ENCODE data around the gene APBA2. TPM values are rescaled to one million over a fixed set of nuclear protein-coding genes. Genes with fewer than 3 reads are reported as not detected.

APBA2 gene
- total and polyA plus RNA-seq, 2 of the 4 experiments (the other 2 are of a cell fraction): 21.7 to 33.0 TPM

DNA sequence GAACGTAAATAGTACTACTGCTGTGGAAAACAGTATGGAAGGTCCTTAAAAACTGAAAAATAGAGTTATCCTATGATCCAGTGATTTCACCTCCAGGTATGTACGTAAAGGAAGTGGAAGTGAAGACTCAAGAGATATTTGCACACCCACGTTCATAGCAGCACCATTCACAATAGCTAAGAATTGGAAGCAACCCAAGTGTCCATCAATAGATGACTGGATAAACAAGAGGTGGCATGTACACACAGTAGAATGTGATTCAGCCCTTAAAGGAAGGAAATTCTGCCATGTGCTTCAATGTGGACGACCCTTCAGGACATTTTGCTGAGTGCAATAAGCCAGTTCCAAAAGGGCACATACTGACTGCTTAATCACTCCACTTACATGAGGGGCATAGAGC lies 188.3 kb downstream of the APBA2 start:
- no peak for TF ChIP-seq BHLHE40 (IDR thresholded peaks at IDR 0.05; ENCODE audit: low read depth, low read length)
- TF ChIP-seq SMC3 (IDR thresholded peaks at IDR 0.05; ENCODE audit: low read depth, low read length): no peak
- TF ChIP-seq RCOR1 (IDR thresholded peaks at IDR 0.05; ENCODE audit: insufficient replicate concordance, low read length): no peak
- TF ChIP-seq, protein P1, sequence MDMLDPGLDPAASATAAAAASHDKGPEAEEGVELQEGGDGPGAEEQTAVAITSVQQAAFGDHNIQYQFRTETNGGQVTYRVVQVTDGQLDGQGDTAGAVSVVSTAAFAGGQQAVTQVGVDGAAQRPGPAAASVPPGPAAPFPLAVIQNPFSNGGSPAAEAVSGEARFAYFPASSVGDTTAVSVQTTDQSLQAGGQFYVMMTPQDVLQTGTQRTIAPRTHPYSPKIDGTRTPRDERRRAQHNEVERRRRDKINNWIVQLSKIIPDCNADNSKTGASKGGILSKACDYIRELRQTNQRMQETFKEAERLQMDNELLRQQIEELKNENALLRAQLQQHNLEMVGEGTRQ (IDR thresholded peaks at IDR 0.05; ENCODE audit: low read depth, low read length): no peak
- in situ Hi-C loops (cut with MboI; ENCODE audit: low sequenced_read_pairs): no loop called here
- Histone ChIP-seq H2AK9ac (replicated peaks; ENCODE audit: low read depth, low read length, poor library complexity) (no peak overlapping the region), H4K5ac (ENCODE audit: low read depth, low read length) (no peak overlapping the region), H4K20me1 (ENCODE audit: insufficient read depth, low read length) (no peaks in the 10 kb centered on the region), H3K18ac (ENCODE audit: low read depth, low read length) (no peak overlapping the region), H3K9ac (ENCODE audit: low read depth, low read length) (no peak overlapping the region), H3K14ac (replicated peaks; ENCODE audit: low read depth, low read length) (no peak overlapping the region), H2BK15ac (ENCODE audit: low read depth, low read length) (no peak overlapping the region), H3K4me3 (ENCODE audit: insufficient read depth, low read depth, low read length) (no peak overlapping the region), H3K4me2 (ENCODE audit: low read depth, low read length) (no peak overlapping the region), H3K27ac (ENCODE audit: insufficient read depth, low read length) (no peak overlapping the region), H3K27me3 (ENCODE audit: control insufficient read depth, insufficient read depth, low read length) (no peaks in the 10 kb centered on the region), H2BK120ac (ENCODE audit: low read depth, low read length) (no peak overlapping the region), H2BK5ac (ENCODE audit: low read depth, low read length, poor library complexity, severe bottlenecking) (no peak overlapping the region), H2BK20ac (ENCODE audit: low read depth, low read length) (no peak overlapping the region), H3K79me1 (ENCODE audit: low read depth in 1 of 2, low read length in 2 of 2) (peaks cover 8 to 10% of the 10 kb centered on the region in 2 experiments; a peak in 1 of 4 replicates), H4K8ac (ENCODE audit: low read depth in 2 of 2, low read length in 2 of 2) (no peak overlapping the region), H3K4ac (ENCODE audit: low read depth, low read length) (no peak overlapping the region), H2AFZ (replicated peaks; ENCODE audit: low read length, poor library complexity) (no peak overlapping the region), H3K23ac (ENCODE audit: low read depth, low read length) (no peak overlapping the region), H3K9me3 (ENCODE audit: control insufficient read depth, insufficient read depth, low read length) (0 out of 2 replicates have a peak, but pooled peaks cover 2% of the 10 kb centered on the region), H3K56ac (ENCODE audit: extremely low read depth, insufficient read depth, low read length) (no peak overlapping the region), H4K91ac (ENCODE audit: insufficient read depth, low read depth, low read length) (no peak overlapping the region), H3K9me1 (ENCODE audit: insufficient read depth, low read length) (peaks cover 11% of the 10 kb centered on the region; the same call in 1 of the 2 replicates), H2AK5ac (ENCODE audit: low read depth, low read length) (no peak overlapping the region), H3K4me1 (ENCODE audit: control insufficient read depth, insufficient read depth, low read length) (no peaks in the 10 kb centered on the region), H3K36me3 (ENCODE audit: control insufficient read depth, insufficient read depth, low read length) (no peaks in the 10 kb centered on the region; the same call in 1 of the 2 replicates)
- dilution Hi-C loops (cut with HindIII; ENCODE audit: low sequenced_read_pairs, unreplicated experiment): no loop called here
- POLR2A ChIA-PET (ENCODE audit: unreplicated experiment): no interaction called here
- intact Hi-C loops (cut with micrococcal nuclease): no loop called here
- BruUV-seq (replicated peaks): no TSS peak
- CTCF ChIA-PET: no interaction called here
- peak; percentile 12 for DNase-seq
- WGBS, 2 experiments (ENCODE audit: extremely low coverage in 2 of 2, insufficient read length in 1 of 2): no CpG with 5 or more reads among the region's 4 CpGs
- no peak for ATAC-seq (ENCODE audit: low read depth)
